ENCODE data around the gene GPAT2. TPM values are rescaled to one million over a fixed set of nuclear protein-coding genes. Genes with fewer than 3 reads are reported as not detected.
"Not testable (repeated sequence)": the region's sequence is repeated elsewhere in the genome, so short reads cannot be mapped to it uniquely, and the experiment has no call there.

The GPAT2 gene
- total and polyA plus RNA-seq, 2 donors (not counting 1 experiment from before 2014, with no cell fraction given), result 3.6 to 11.7 TPM

GRCh38 chr2:96060325-96060724 lies 25.6 kb upstream of the GPAT2 start:
- H3K79me2 ChIP-seq (ENCODE audit: control insufficient read depth, insufficient read depth, low read length); ATAC-seq (ENCODE audit: low read depth); DNase-seq; H3K9me3 ChIP-seq (ENCODE audit: control extremely low read depth in 1 of 3, control insufficient read depth in 2 of 3, insufficient read depth in 1 of 3, low read length in 2 of 3); H3K36me3 ChIP-seq (replicated peaks in 1 of 2; ENCODE audit: control extremely low read depth in 1 of 2, control insufficient read depth in 1 of 2, extremely low read depth in 1 of 2, insufficient read depth in 2 of 2, low read length in 1 of 2); H3K4me2 ChIP-seq (replicated peaks; ENCODE audit: low read depth, low read length, poor library complexity, severe bottlenecking); intact Hi-C loops (cut with micrococcal nuclease); H2AFZ ChIP-seq (ENCODE audit: insufficient read depth, low read depth, low read length, poor library complexity, severe bottlenecking); H4K20me1 ChIP-seq (ENCODE audit: control insufficient read depth, insufficient read depth, low read length, poor library complexity, severe bottlenecking); H3K9me3 Mint-ChIP-seq (ENCODE audit: insufficient read depth); H3K4me1 ChIP-seq (ENCODE audit: control insufficient read depth in 2 of 2, insufficient read depth in 2 of 2, low read length in 2 of 2); H3K4me3 Mint-ChIP-seq; H3K27me3 Mint-ChIP-seq; H3K27ac ChIP-seq (ENCODE audit: low read length in 2 of 2); H3K4me3 ChIP-seq (ENCODE audit: control extremely low read depth in 1 of 5, extremely low read depth in 1 of 5, insufficient read depth in 1 of 5, low read depth in 2 of 5, low read length in 4 of 5); H3K27ac Mint-ChIP-seq; H3K9ac ChIP-seq (ENCODE audit: low read length); CTCF ChIA-PET; H3K27me3 ChIP-seq (replicated peaks in 1 of 4; ENCODE audit: control extremely low read depth in 1 of 4, control insufficient read depth in 3 of 4, insufficient read depth in 4 of 4, low read length in 3 of 4); H3K4me1 Mint-ChIP-seq; POLR2A ChIA-PET: not testable (repeated sequence)
- WGBS (ENCODE audit: insufficient coverage), result no CpG with 5 or more reads among the region's 10 CpGs

- H3K27ac ChIP-seq (ENCODE audit: low read length in 2 of 2); POLR2A ChIA-PET; H3K27ac Mint-ChIP-seq; DNase-seq; H3K4me3 Mint-ChIP-seq; CTCF ChIA-PET; H2AFZ ChIP-seq (ENCODE audit: insufficient read depth, low read depth, low read length, poor library complexity, severe bottlenecking); H3K36me3 ChIP-seq (replicated peaks in 1 of 2; ENCODE audit: control extremely low read depth in 1 of 2, control insufficient read depth in 1 of 2, extremely low read depth in 1 of 2, insufficient read depth in 2 of 2, low read length in 1 of 2); H3K4me1 Mint-ChIP-seq; intact Hi-C loops (cut with micrococcal nuclease); H4K20me1 ChIP-seq (ENCODE audit: control insufficient read depth, insufficient read depth, low read length, poor library complexity, severe bottlenecking); H3K9me3 Mint-ChIP-seq (ENCODE audit: insufficient read depth); H3K4me3 ChIP-seq (ENCODE audit: control extremely low read depth in 1 of 5, extremely low read depth in 1 of 5, insufficient read depth in 1 of 5, low read depth in 2 of 5, low read length in 4 of 5); H3K4me1 ChIP-seq (ENCODE audit: control insufficient read depth in 2 of 2, insufficient read depth in 2 of 2, low read length in 2 of 2); H3K9me3 ChIP-seq (ENCODE audit: control extremely low read depth in 1 of 3, control insufficient read depth in 2 of 3, insufficient read depth in 1 of 3, low read length in 2 of 3); H3K27me3 Mint-ChIP-seq; H3K27me3 ChIP-seq (replicated peaks in 1 of 4; ENCODE audit: control extremely low read depth in 1 of 4, control insufficient read depth in 3 of 4, insufficient read depth in 4 of 4, low read length in 3 of 4); H3K9ac ChIP-seq (ENCODE audit: low read length); H3K79me2 ChIP-seq (ENCODE audit: control insufficient read depth, insufficient read depth, low read length); ATAC-seq (ENCODE audit: low read depth); H3K4me2 ChIP-seq (replicated peaks; ENCODE audit: low read depth, low read length, poor library complexity, severe bottlenecking): not testable (repeated sequence)
- WGBS (ENCODE audit: insufficient coverage), result no CpG with 5 or more reads among the region's 6 CpGs
Observed at GRCh38 chr2:96059443-96059842, 24.7 kb upstream of the GPAT2 start.

DNA sequence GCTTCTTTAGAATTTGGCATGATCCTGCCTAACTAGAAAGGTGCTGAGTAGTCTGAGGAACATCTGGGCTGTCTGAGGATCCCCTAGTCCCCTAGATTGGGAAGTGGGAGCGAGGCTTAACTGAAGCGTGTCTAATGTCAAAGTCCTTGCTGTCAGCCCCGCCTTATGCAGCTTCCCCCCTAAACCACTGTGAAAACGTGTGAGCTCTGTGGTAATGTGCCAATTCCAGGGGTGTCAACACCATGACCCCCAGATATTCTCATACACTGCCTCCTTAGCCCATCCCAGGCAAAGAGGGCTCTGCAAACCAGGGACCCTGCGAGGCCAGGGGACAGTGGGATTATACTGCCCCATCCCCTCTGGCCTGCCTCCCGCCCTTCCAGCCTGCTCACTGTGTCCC lies 21.1 kb upstream of the GPAT2 start:
- ATAC-seq (ENCODE audit: low read depth); H3K27ac Mint-ChIP-seq; H3K9me3 ChIP-seq (ENCODE audit: control extremely low read depth in 1 of 3, control insufficient read depth in 2 of 3, insufficient read depth in 1 of 3, low read length in 2 of 3); H3K27me3 ChIP-seq (replicated peaks in 1 of 4; ENCODE audit: control extremely low read depth in 1 of 4, control insufficient read depth in 3 of 4, insufficient read depth in 4 of 4, low read length in 3 of 4); intact Hi-C loops (cut with micrococcal nuclease); H3K79me2 ChIP-seq (ENCODE audit: control insufficient read depth, insufficient read depth, low read length); H3K27ac ChIP-seq (ENCODE audit: low read length in 2 of 2); H3K27me3 Mint-ChIP-seq; H3K4me1 Mint-ChIP-seq; H3K4me1 ChIP-seq (ENCODE audit: control insufficient read depth in 2 of 2, insufficient read depth in 2 of 2, low read length in 2 of 2); POLR2A ChIA-PET; H3K4me3 ChIP-seq (ENCODE audit: control extremely low read depth in 1 of 5, extremely low read depth in 1 of 5, insufficient read depth in 1 of 5, low read depth in 2 of 5, low read length in 4 of 5); H2AFZ ChIP-seq (ENCODE audit: insufficient read depth, low read depth, low read length, poor library complexity, severe bottlenecking); H3K9me3 Mint-ChIP-seq (ENCODE audit: insufficient read depth); H4K20me1 ChIP-seq (ENCODE audit: control insufficient read depth, insufficient read depth, low read length, poor library complexity, severe bottlenecking); H3K36me3 ChIP-seq (replicated peaks in 1 of 2; ENCODE audit: control extremely low read depth in 1 of 2, control insufficient read depth in 1 of 2, extremely low read depth in 1 of 2, insufficient read depth in 2 of 2, low read length in 1 of 2); H3K9ac ChIP-seq (ENCODE audit: low read length); CTCF ChIA-PET; H3K4me2 ChIP-seq (replicated peaks; ENCODE audit: low read depth, low read length, poor library complexity, severe bottlenecking); H3K4me3 Mint-ChIP-seq; DNase-seq: not testable (repeated sequence)
- no CpG with 5 or more reads among the region's 6 CpGs for WGBS (ENCODE audit: insufficient coverage)

GRCh38 chr2:96054537-96054936 lies 19.8 kb upstream of the GPAT2 start:
- H3K27me3 ChIP-seq (replicated peaks in 1 of 4; ENCODE audit: control extremely low read depth in 1 of 4, control insufficient read depth in 3 of 4, insufficient read depth in 4 of 4, low read length in 3 of 4); H3K27me3 Mint-ChIP-seq; H3K9ac ChIP-seq (ENCODE audit: low read length); ATAC-seq (ENCODE audit: low read depth); H2AFZ ChIP-seq (ENCODE audit: insufficient read depth, low read depth, low read length, poor library complexity, severe bottlenecking); H3K4me1 ChIP-seq (ENCODE audit: control insufficient read depth in 2 of 2, insufficient read depth in 2 of 2, low read length in 2 of 2); H3K4me3 Mint-ChIP-seq; CTCF ChIA-PET; H4K20me1 ChIP-seq (ENCODE audit: control insufficient read depth, insufficient read depth, low read length, poor library complexity, severe bottlenecking); H3K4me1 Mint-ChIP-seq; H3K79me2 ChIP-seq (ENCODE audit: control insufficient read depth, insufficient read depth, low read length); DNase-seq; H3K4me2 ChIP-seq (replicated peaks; ENCODE audit: low read depth, low read length, poor library complexity, severe bottlenecking); H3K36me3 ChIP-seq (replicated peaks in 1 of 2; ENCODE audit: control extremely low read depth in 1 of 2, control insufficient read depth in 1 of 2, extremely low read depth in 1 of 2, insufficient read depth in 2 of 2, low read length in 1 of 2); intact Hi-C loops (cut with micrococcal nuclease); H3K9me3 ChIP-seq (ENCODE audit: control extremely low read depth in 1 of 3, control insufficient read depth in 2 of 3, insufficient read depth in 1 of 3, low read length in 2 of 3); POLR2A ChIA-PET; H3K4me3 ChIP-seq (ENCODE audit: control extremely low read depth in 1 of 5, extremely low read depth in 1 of 5, insufficient read depth in 1 of 5, low read depth in 2 of 5, low read length in 4 of 5); H3K27ac ChIP-seq (ENCODE audit: low read length in 2 of 2); H3K27ac Mint-ChIP-seq; H3K9me3 Mint-ChIP-seq (ENCODE audit: insufficient read depth): not testable (repeated sequence)
- no CpG with 5 or more reads among the region's 7 CpGs for WGBS (ENCODE audit: insufficient coverage)
